Tibial nerve (tissue), 3 donors: Measurements from ENCODE around the gene CTNNA2.

Source experiments
- CTCF ChIP-seq, 5 experiments: fragments of 200-600 bp in 3 of 5; fragments of 450-650 bp in 2 of 5; sonication (generic) in 3 of 5; IDR thresholded peaks; one replicate each; pipeline ENCODE4 v1.5.1; 2016 to 2019; ENCODE audit warnings: antibody characterized with exemption in 5 of 5, mild to moderate bottlenecking in 3 of 5, moderate library complexity in 2 of 5
- POLR2A ChIP-seq, 2 donors: fragments of 450-650 bp; IDR thresholded peaks; one replicate each; pipeline ENCODE4 v1.6.1; 2017; ENCODE audit warnings: antibody characterized with exemption in 2 of 2, mild to moderate bottlenecking in 2 of 2, moderate library complexity in 2 of 2

DNA sequence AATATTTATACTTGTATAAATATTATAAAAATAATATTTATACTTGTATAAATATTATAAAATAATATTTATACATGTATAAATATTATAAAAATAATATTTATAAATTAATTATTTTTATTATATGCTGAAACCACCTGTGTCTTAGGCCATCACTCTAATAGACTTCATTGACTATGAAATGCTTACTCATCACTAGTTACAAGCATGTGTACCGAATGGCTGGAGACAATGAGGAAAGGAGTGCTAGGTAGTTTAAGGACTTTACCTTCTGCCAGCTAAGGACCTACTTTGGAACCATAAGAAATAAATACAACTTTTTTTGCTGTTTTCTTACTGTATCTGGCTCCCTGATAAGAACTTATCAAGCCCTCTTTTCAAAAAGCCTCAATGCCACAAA is 562.9 kb downstream of the CTNNA2 start:
- TF ChIP-seq CTCF (IDR thresholded peaks at IDR 0.05) (no peak), POLR2A (IDR thresholded peaks at IDR 0.05) (no peak)
